ENCODE results near the gene SSH3. TPM values are rescaled to one million over a fixed set of nuclear protein-coding genes. Genes with fewer than 3 reads are reported as not detected.

SSH3 gene
- total RNA-seq, 1 donor from 2014 or later: 5.1 TPM

DNA sequence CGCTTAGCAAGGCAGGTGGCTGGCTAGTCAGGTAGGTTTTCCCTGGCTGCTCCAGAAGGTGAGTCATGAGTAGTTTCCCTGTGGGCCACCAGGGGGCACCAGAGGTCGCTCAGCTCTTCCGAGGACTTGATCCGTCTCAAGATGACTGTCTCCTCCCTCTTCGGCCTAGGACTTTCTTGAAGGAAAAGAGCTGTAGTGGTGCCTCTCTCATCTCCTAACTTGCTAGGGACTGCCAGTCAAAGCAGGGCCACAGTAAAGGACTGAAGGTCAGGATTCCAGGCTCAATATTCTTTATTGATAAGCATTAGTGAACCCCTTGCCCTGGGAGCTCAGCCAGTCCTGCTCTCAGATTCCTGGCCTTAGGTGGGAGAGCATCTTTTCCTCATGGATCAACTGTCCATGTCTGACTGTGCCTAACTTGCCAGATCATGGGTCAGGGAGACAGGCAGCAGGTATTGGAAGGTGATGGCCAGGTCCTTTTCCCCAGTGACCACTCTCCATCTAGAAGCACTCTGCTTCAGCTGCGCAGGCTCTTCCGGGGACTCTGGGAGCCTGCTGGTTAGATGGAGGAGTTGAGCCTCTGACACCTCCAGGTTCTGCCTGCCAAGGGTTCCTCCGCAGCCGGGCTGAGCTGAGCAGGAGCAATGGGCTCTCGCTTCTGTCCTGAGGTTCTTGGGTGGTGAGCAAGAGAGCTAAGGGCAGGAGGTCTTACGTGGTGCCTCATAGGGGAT lies 48.1 kb downstream of the SSH3 start:
- intact Hi-C loops (cut with micrococcal nuclease): loop anchor here (2.0 to 10.0 kb wide), 7 partner anchors 64 to 363 kb away; partner anchors contain the start of genes ANKRD13D, RPS6KB2 and TMEM134
- TF ChIP-seq CTCF (IDR thresholded peaks at IDR 0.05): peak; percentile 82
- Mint-ChIP-seq H3K27ac (peak overlapping the region; percentile 89), H3K36me3 (ENCODE audit: low read depth) (peaks cover 13% of the 10 kb centered on the region), H3K27me3 (no peaks in the 10 kb centered on the region), H3K4me3 (peak overlapping the region; percentile 95), H3K9me3 (no peaks in the 10 kb centered on the region), H3K4me1 (peaks cover 80% of the 10 kb centered on the region)
- ATAC-seq (ENCODE audit: low read depth) (no peak), DNase-seq (peak; percentile 63)
- ChIA-PET POLR2A (interaction anchor here (0.5 to 26.3 kb wide), 23 partner anchors 9 to 979 kb away, joined by 3 to 1307 read pairs (median 8); partner anchors contain the start of genes ANKRD13D, CLCF1, CORO1B and GRK2), CTCF (interaction anchor here (0.7 to 10.1 kb wide), 20 partner anchors 10 to 229 kb away, joined by 3 to 735 read pairs (median 4); partner anchors contain the start of genes ANKRD13D, CLCF1, PITPNM1 and PPP1CA)

- H3K27ac Mint-ChIP-seq: peak overlapping the region; percentile 99
- H3K9me3 Mint-ChIP-seq: no peaks in the 10 kb centered on the region
- H3K27me3 Mint-ChIP-seq: no peaks in the 10 kb centered on the region
- H3K4me1 Mint-ChIP-seq: peaks cover 89% of the 10 kb centered on the region
- intact Hi-C loops (cut with micrococcal nuclease): loop anchor here (1.0 to 10.0 kb wide), 15 partner anchors 21 to 362 kb away; partner anchors contain the start of genes AIP, ANKRD13D, CDK2AP2 and CLCF1
- DNase-seq (no peak), ATAC-seq (ENCODE audit: low read depth) (peak; percentile 35)
- no peak for TF ChIP-seq CTCF (IDR thresholded peaks at IDR 0.05)
- CTCF ChIA-PET: interaction anchor here (0.7 to 10.1 kb wide), 12 partner anchors 7 to 234 kb away, joined by 3 to 735 read pairs (median 6); partner anchors contain the start of genes ANKRD13D, CLCF1, KDM2A and PPP1CA
- POLR2A ChIA-PET: interaction anchor here (0.5 to 26.3 kb wide), 47 partner anchors 8 to 1690 kb away, joined by 3 to 1307 read pairs (median 9); partner anchors contain the start of genes AIP, ANKRD13D, CLCF1 and CORO1B
- H3K4me3 Mint-ChIP-seq: peak overlapping the region; percentile 95
- H3K36me3 Mint-ChIP-seq (ENCODE audit: low read depth): peaks cover 13% of the 10 kb centered on the region
Measured at GRCh38 chr11:67352546-67353316, 49.4 kb downstream of the SSH3 start.

DNA sequence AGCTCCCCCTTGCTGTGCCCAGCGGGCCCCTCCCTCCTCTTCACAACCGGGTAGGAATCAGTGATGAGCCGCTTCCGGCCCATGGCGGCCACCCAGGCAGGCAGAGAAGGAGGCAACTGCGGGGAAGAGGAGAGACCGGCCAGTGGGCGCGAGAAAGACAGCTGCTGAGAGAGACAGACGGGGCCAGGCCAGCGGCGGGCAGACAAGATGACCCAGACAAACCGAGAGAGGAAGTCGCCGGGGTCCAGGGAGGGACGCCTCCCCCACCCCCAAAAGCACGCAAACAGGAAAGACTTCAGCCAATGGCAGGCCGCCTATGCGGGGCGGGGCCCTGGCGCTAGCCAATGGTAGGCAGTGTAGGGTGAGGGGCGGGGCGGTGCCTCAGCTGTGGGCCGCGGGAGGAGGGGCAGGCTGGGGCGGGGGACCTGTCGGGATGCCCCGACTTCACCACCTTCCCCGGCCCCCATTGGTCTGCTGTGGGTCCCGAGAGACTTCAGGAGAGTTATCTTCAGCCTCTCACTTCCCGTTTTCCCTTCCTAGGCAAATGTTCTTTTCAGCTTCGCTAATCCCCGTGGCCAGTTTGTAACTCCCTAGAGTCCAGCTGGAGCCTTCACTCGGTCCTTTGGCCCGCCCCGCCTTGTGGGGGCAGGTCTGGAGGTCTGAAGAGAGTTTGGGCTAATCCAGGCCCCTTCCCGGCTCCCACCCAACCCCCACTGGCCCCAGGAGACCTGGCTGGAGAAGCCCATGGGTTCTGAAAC lies 50.2 kb downstream of the SSH3 start, which contains the start of gene POLD4:
Gene POLD4 (minus strand): TSS at position 230 of the 758 bp plus-strand sequence. CDS start 147 bp downstream, at position 83.
- ChIA-PET CTCF (interaction anchor here (0.6 to 10.1 kb wide), 12 partner anchors 8 to 234 kb away, joined by 3 to 735 read pairs (median 4); partner anchors contain the start of genes ANKRD13D, CLCF1, KDM2A and PPP1CA), POLR2A (interaction anchor here (0.5 to 26.3 kb wide), 53 partner anchors 9 to 1860 kb away, joined by 3 to 1307 read pairs (median 7); partner anchors contain the start of genes AIP, ANKRD13D, CLCF1 and CORO1B)
- DNase-seq (peak; percentile 98), ATAC-seq (ENCODE audit: low read depth) (peak; percentile 78)
- Mint-ChIP-seq H3K27me3 (no peaks in the 10 kb centered on the region), H3K4me1 (peaks cover 89% of the 10 kb centered on the region), H3K36me3 (ENCODE audit: low read depth) (peaks cover 16% of the 10 kb centered on the region), H3K27ac (peak within 1 kb of the TSS; percentile 99), H3K4me3 (peak within 1 kb of the TSS; percentile 95), H3K9me3 (no peaks in the 10 kb centered on the region)
- intact Hi-C loops (cut with micrococcal nuclease): loop anchor here (1.0 to 10.0 kb wide), 15 partner anchors 20 to 361 kb away; partner anchors contain the start of genes AIP, ANKRD13D, CDK2AP2 and CLCF1
- TF ChIP-seq CTCF (IDR thresholded peaks at IDR 0.05): no peak

DNA sequence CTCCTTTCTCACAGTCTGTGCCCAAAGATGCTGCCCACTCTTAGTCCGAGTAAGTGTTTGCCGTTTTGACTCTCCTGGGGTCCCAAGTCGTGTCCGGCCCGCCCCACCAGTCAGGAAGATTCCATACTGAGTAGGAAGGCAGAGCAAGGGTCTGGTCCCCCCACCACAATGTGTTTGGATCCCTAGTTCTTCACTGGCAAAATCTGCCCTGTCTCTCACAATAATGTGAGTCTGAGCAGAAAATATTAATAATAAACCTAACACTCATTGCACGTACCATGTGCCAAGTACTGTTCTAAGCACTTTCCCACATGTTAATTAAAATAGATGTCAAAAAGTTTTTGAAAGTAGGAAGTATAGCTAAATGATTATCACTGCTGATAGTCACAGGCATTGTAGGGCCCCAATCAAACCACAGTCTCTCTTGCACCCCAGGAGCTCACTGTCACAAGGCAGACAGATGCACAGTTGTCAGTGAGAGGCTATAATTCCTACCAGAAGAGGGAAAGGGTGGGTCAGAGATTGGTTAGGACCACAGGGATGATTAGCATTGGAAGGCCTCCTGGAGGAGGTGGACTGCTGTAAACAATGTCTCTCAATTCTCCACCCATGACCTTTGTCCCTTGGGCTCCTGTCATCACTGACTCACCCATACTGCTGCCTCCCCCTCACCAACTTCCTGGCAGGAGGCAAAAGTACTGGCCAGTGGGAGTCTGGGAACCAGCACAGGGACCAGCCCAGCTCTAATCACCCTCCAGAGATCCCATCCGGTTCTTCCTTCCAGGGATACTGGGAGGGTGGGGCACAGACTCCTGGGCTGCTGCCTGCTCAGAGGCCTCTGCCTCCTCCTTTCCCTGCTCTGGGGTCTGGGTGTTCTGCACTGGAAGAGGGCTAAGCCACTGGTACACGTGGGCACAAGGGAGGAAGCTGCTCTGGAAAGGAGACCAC lies 51.0 kb downstream of the SSH3 start:
- Mint-ChIP-seq H3K27ac (peak overlapping the region; percentile 99), H3K9me3 (no peaks in the 10 kb centered on the region), H3K4me1 (peaks cover 86% of the 10 kb centered on the region), H3K4me3 (peak overlapping the region; percentile 95), H3K27me3 (no peaks in the 10 kb centered on the region), H3K36me3 (ENCODE audit: low read depth) (peaks cover 16% of the 10 kb centered on the region)
- intact Hi-C loops (cut with micrococcal nuclease): loop anchor here (5.0 to 10.0 kb wide), 5 partner anchors 67 to 360 kb away; partner anchors contain the start of gene ANKRD13D
- CTCF ChIA-PET: interaction anchor here (0.6 to 10.1 kb wide), 9 partner anchors 8 to 92 kb away, joined by 3 to 735 read pairs (median 7); partner anchors contain the start of genes CLCF1 and PPP1CA
- no peak for TF ChIP-seq CTCF (IDR thresholded peaks at IDR 0.05)
- peak; percentile 25 for DNase-seq
- ATAC-seq (ENCODE audit: low read depth): peak; percentile 1
- POLR2A ChIA-PET: interaction anchor here (0.5 to 26.3 kb wide), 41 partner anchors 8 to 1005 kb away, joined by 3 to 1307 read pairs (median 8); partner anchors contain the start of genes AIP, ANKRD13D, CLCF1 and CORO1B

Measured in activated B cell treated with CpG ODN at 0.5 μM for 24 hours (primary cell).